Gastrocnemius medialis (tissue), 4 donors: ENCODE data around the gene KCNT1.

Experiments
- CTCF ChIP-seq, 5 experiments: fragments of 450-650 bp in 3 of 5; fragments of 200-600 bp in 2 of 5; sonication (generic) in 2 of 5; IDR thresholded peaks in 4 of 5; conservative IDR thresholded peaks in 1 of 5; 1 replicate in 4 of 5; 2 replicates in 1 of 5; pipeline ENCODE4 v1.5.1; 2016 to 2019; ENCODE audit warnings: antibody characterized with exemption in 5 of 5, mild to moderate bottlenecking in 3 of 5, moderate library complexity in 3 of 5
- POLR2A ChIP-seq, 2 donors: fragments of 450-650 bp; IDR thresholded peaks; one replicate each; pipeline ENCODE4 v1.6.1; 2017; ENCODE audit warnings: antibody characterized with exemption in 2 of 2, mild to moderate bottlenecking in 2 of 2, moderate library complexity in 2 of 2

DNA sequence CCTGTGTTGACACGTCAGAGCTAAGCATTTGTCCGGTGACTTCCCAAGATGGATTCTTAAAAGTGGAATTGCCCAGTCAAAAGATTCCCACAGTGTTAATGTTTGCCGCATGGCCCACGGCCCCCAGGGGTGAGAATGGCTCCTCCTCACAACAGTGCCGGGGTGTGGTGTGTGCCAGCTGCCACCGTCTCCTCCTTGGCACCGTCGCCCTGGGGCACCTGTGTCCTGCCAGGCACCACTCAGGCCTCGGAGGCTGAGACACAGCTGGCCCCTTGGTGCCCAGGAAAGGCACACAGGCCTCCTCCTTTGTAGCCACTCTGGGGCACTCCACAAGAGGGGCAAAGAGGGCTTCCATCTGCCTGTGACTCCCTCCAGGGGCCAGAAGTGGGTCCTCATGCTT is 4.3 kb downstream of the KCNT1 start:
- TF ChIP-seq CTCF (IDR thresholded peaks at IDR 0.05 in 4 of 5, conservative IDR thresholded peaks at IDR 0.05 in 1 of 5) (no peak), POLR2A (IDR thresholded peaks at IDR 0.05) (no peak)
